SU-DHL-6 (cell line): ENCODE data around the gene BFAR.

Experiments
- H2AFZ ChIP-seq: fragments of 200-600 bp; sonication (generic); 2 replicates; pipeline ENCODE4 v1.6.1; 2014; ENCODE audit warnings: low read depth, mild to moderate bottlenecking, moderate library complexity, mixed read lengths, antibody characterized with exemption, low read length; ENCODE audit not compliant: severe bottlenecking
- H3F3A ChIP-seq: fragments of 200-600 bp; shearing (Covaris generic); 2 replicates; pipeline ENCODE4 v1.6.0; 2016; ENCODE audit warnings: antibody characterized with exemption, mild to moderate bottlenecking; ENCODE audit not compliant: insufficient read depth
- H3K27ac ChIP-seq: fragments of 200-600 bp; sonication (generic); 2 replicates; pipeline ENCODE4 v1.5.1; 2016; ENCODE audit warnings: low read depth, mild to moderate bottlenecking, low read length, moderate library complexity, mixed read lengths
- H3K27me3 ChIP-seq: fragments of 200-600 bp; sonication (generic), shearing (Covaris generic); 2 replicates; pipeline ENCODE4 v1.6.0; 2014; ENCODE audit warnings: mild to moderate bottlenecking, low read length
- H3K36me3 ChIP-seq: fragments of 200-600 bp; sonication (generic); 2 replicates; pipeline ENCODE4 v1.6.1; 2014; ENCODE audit warnings: mild to moderate bottlenecking, low read length, mixed read lengths
- H3K4me2 ChIP-seq: fragments of 300-600, 200-600 bp; shearing (Covaris generic), sonication (generic); 2 replicates; pipeline ENCODE4 v1.6.0; 2014; ENCODE audit warnings: low read length, low read depth, mild to moderate bottlenecking; ENCODE audit not compliant: poor library complexity, severe bottlenecking
- H3K4me3 ChIP-seq: fragments of 200-600 bp; sonication (generic); 2 replicates; pipeline ENCODE4 v1.5.1; 2014; ENCODE audit warnings: antibody characterized with exemption, low read length, mild to moderate bottlenecking, mixed read lengths; ENCODE audit not compliant: insufficient read depth, poor library complexity, severe bottlenecking
- H3K79me2 ChIP-seq: fragments of 200-600 bp; sonication (generic); 2 replicates; pipeline ENCODE4 v1.6.1; 2014; ENCODE audit warnings: mild to moderate bottlenecking, low read length, moderate library complexity; ENCODE audit not compliant: insufficient read depth
- H3K9ac ChIP-seq: fragments of 200-600 bp; sonication (generic); 2 replicates; pipeline ENCODE4 v1.7.0; 2014; ENCODE audit warnings: mild to moderate bottlenecking, low read length
- H3K9me2 ChIP-seq: fragments of 200-600 bp; sonication (generic); replicated peaks from 2 replicates; pipeline ENCODE4 v1.6.1; 2014; ENCODE audit warnings: low read length; ENCODE audit not compliant: insufficient read depth
- H3K9me3 ChIP-seq: fragments of 200-600 bp; sonication (generic); 2 replicates; pipeline ENCODE4 v1.6.1; 2014; ENCODE audit warnings: low read length, mixed read lengths; ENCODE audit not compliant: insufficient read depth
- H4K20me1 ChIP-seq: fragments of 200-600 bp; sonication (generic); 2 replicates; pipeline ENCODE4 v1.6.1; 2014; ENCODE audit warnings: low read depth, mild to moderate bottlenecking, antibody characterized with exemption, low read length, moderate library complexity, mixed read lengths
- CTCF ChIP-seq: fragments of 200-600 bp; sonication (generic); IDR thresholded peaks from one replicate; pipeline ENCODE4 v1.5.1; 2017; ENCODE audit warnings: antibody characterized with exemption, mild to moderate bottlenecking, low read length, moderate library complexity; ENCODE audit not compliant: insufficient read depth, poor library complexity, severe bottlenecking
- EZH2phosphoT487 ChIP-seq: fragments of 200-600 bp; sonication (generic), shearing (Covaris generic); conservative IDR thresholded peaks from 2 replicates; pipeline ENCODE4 v1.6.1; 2018; ENCODE audit warnings: mild to moderate bottlenecking, antibody characterized with exemption, low read length, moderate library complexity, mixed read lengths

The BFAR gene

GRCh38 chr16:14641206-14641605 is 8.5 kb downstream of the BFAR start:
- Histone ChIP-seq H3K9me2 (no peaks in the 10 kb centered on the region), H3F3A (0 out of 2 replicates have a peak, but pooled peaks cover 3% of the 10 kb centered on the region), H3K27me3 (no peaks in the 10 kb centered on the region), H3K4me2 (no peak overlapping the region), H3K9ac (no peak overlapping the region), H3K36me3 (peaks cover 20% of the 10 kb centered on the region), H4K20me1 (peaks cover 10% of the 10 kb centered on the region), H3K9me3 (no peaks in the 10 kb centered on the region), H3K4me3 (no peak overlapping the region), H3K79me2 (peaks cover 92% of the 10 kb centered on the region), H3K27ac (no peak overlapping the region), H2AFZ (no peak overlapping the region)
- TF ChIP-seq CTCF (no peak), EZH2phosphoT487 (no peak)

- H3K36me3 ChIP-seq, result peaks cover 20% of the 10 kb centered on the region
- peaks cover 10% of the 10 kb centered on the region for H4K20me1 ChIP-seq
Observed at GRCh38 chr16:14641926-14642325, 9.2 kb downstream of the BFAR start.

GRCh38 chr16:14649816-14650215 is 17.1 kb downstream of the BFAR start:
- Histone ChIP-seq H3K4me3 (no peak overlapping the region), H3K27ac (no peak overlapping the region), H3K36me3 (peaks cover 28% of the 10 kb centered on the region), H3K9me3 (no peaks in the 10 kb centered on the region), H3K79me2 (0 out of 2 replicates have a peak, but pooled peaks cover 9% of the 10 kb centered on the region), H2AFZ (no peak overlapping the region), H4K20me1 (no peaks in the 10 kb centered on the region; the same call in 1 of the 2 replicates), H3K9me2 (no peaks in the 10 kb centered on the region), H3K27me3 (no peaks in the 10 kb centered on the region), H3F3A (no peaks in the 10 kb centered on the region), H3K9ac (no peak overlapping the region), H3K4me2 (no peak overlapping the region)
- TF ChIP-seq CTCF, result no peak
- no peak for TF ChIP-seq EZH2phosphoT487

More at GRCh38 chr16:14641926-14642325, 9.2 kb downstream of the BFAR start:
- no peak overlapping the region for H3K4me2 ChIP-seq
- no peak overlapping the region for H3K27ac ChIP-seq
- H3K4me3 ChIP-seq, result no peak overlapping the region
- no peak overlapping the region for H2AFZ ChIP-seq
- H3K9me2 ChIP-seq, result no peaks in the 10 kb centered on the region
- H3K79me2 ChIP-seq, result peaks cover 87% of the 10 kb centered on the region
- 0 out of 2 replicates have a peak, but pooled peaks cover 3% of the 10 kb centered on the region for H3F3A ChIP-seq
- no peak for TF ChIP-seq EZH2phosphoT487
- no peak for TF ChIP-seq CTCF
- H3K9ac ChIP-seq, result no peak overlapping the region
- H3K9me3 ChIP-seq, result no peaks in the 10 kb centered on the region
- H3K27me3 ChIP-seq, result no peaks in the 10 kb centered on the region

- no peak overlapping the region for H2AFZ ChIP-seq
- H3K9me2 ChIP-seq, result no peaks in the 10 kb centered on the region
- no peak overlapping the region for H3K9ac ChIP-seq
- H3K27me3 ChIP-seq, result no peaks in the 10 kb centered on the region
- H3K79me2 ChIP-seq, result 0 out of 2 replicates have a peak, but pooled peaks cover under 1% of the 10 kb centered on the region
- H3K27ac ChIP-seq, result no peak overlapping the region
- H3K36me3 ChIP-seq, result peaks cover 22% of the 10 kb centered on the region
- H3K4me2 ChIP-seq, result no peak overlapping the region
- TF ChIP-seq EZH2phosphoT487, result no peak
- TF ChIP-seq CTCF, result no peak
- H4K20me1 ChIP-seq, result no peaks in the 10 kb centered on the region
- no peaks in the 10 kb centered on the region for H3F3A ChIP-seq
- H3K9me3 ChIP-seq, result no peaks in the 10 kb centered on the region
- no peak overlapping the region for H3K4me3 ChIP-seq
Observed at GRCh38 chr16:14650629-14651028, 17.9 kb downstream of the BFAR start.
